GM21619 (cell line): ENCODE data around the gene GULP1.

Experiments used
- ATAC-seq: cut with Tn5 transposase; IDR thresholded peaks from one replicate; pipeline ENCODE4 v1.9.1; 2021; ENCODE audit not compliant: unreplicated experiment

GULP1 gene

DNA sequence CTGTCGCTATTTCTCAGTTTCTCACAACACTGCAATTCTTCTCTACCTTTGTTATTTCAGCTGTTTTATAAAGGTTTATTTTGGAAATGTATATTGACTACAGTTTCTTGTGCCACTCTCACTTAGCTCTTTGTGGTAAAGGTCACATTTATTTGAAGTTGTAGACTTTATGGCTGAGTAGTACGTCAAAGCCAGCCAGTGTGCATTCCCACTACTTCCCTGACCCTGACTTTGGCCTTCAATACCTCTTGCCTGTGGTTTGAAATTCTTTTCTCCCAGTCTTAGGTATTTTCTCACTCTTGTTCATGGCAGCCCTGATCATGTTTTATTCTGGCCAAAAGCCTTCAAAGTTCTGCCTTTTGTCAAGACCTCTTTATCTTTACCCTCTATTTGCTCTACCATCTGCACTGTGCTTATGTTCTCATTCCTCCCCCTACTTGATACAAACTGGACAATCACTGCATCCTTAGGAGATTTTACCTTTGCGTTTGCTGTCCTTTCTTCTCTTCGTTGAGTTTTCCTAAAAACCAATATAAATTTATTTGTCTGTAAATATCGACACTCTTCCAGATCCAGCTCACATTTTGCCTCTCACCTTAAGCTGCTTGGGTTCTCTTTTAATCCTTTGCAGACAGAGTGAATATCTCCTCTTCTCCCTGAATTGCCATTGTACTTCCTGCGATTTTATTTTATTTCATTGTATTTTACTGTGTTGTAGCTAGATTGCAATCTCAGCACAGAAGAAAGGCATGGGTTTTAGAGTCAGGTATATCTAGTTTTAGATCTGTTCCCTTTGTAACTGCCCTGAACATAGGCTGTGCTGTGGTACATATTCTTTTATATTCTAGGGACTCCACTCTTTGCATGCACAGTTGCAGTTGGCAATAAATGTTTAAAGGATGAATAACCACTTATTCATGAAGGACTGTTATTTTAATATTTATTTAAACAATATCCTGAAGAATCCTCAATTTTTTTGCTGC lies 31.2 kb downstream of the GULP1 start:
- ATAC-seq: no peak

DNA sequence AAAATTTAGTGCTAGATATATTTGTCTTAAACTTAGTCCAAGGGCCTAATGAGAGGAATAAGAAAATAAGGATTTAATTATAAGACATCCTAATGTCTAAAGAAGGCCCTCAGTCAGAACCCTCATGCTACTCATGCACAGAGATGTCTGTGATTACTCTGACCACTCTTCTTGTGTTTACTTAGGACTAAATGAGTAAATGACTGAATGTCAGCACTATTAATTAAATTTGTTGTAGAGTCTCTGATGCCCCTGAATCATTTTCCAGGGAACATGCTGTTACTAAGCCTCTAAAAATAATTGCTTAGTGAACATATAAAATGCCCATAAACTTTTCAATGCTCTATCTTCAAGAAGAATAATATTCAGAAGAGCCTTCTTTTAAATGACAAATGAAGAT lies 32.4 kb downstream of the GULP1 start:
- ATAC-seq: no peak

DNA sequence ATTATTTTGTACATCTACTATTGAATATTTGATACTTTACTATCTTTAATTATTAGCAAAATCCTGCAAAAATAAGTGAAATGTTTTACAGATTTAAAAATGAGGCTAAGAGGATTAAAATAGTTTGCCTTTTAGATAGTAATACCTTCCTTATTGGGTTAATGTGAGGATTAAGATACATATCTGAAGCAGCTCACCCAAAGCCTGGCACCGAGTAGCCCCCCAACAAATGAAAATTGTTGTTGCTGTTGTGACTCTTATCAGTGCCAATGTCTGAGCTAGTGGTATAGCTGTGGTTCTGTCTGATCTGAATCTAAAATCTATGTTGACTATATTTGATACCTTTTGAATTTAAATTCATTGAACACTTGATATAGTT lies 34.6 kb downstream of the GULP1 start:
- ATAC-seq: no peak

DNA sequence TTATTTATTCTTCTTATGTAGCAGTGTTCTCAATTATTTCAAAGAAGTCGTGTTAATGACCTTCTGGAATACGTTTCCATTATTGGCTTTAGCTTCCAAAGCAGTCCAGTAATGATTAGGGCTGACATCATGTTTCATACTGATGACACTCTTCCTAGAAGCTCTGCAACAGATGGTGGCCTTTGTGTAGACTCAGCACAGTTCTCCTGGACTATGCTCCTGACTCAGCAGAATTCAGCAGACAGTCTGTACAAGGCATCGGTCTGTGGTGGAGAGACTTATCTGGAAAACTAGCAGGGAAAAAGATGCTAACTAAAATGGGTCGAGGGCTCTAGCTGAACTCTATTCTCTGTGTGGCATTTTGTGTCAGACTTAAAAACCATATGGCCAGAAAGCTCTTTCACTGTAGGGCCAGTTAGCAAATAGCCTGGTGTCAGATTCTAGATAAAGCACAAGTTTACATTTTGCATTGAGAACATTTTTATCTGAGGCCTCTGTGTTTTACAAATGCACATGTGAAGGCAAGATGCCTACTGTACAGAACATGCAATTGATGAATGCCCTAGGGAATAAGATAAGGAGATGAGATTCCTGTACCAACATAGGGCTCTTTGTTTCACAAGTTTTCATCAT lies 35.1 kb downstream of the GULP1 start:
- ATAC-seq: no peak

GRCh38 chr2:188327518-188328213 lies 36.0 kb downstream of the GULP1 start:
- ATAC-seq: no peak

DNA sequence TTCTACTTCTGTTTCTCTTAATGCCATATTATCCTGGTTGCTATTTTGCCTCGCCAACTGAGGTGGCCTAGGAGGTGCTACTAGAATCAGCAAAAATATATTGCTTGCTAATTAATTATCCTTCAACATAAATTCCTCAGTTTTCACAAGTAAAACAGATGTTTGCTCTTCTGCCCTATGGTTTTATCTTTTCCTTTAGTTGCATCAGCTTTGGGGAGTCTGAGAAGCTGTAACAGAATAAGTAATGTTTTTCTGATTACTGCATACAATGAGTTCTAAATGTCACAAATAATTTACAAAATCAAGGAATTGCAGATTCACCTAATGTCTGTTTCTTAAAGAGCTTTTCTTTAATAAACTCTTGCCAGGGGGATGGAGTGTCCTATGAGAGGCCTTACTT lies 36.7 kb downstream of the GULP1 start:
- ATAC-seq: no peak

GRCh38 chr2:188330316-188331053 lies 38.8 kb downstream of the GULP1 start:
- ATAC-seq: no peak

- ATAC-seq: no peak
These were observed 40.9 kb downstream of the GULP1 start for GRCh38 chr2:188332619-188333018.

DNA sequence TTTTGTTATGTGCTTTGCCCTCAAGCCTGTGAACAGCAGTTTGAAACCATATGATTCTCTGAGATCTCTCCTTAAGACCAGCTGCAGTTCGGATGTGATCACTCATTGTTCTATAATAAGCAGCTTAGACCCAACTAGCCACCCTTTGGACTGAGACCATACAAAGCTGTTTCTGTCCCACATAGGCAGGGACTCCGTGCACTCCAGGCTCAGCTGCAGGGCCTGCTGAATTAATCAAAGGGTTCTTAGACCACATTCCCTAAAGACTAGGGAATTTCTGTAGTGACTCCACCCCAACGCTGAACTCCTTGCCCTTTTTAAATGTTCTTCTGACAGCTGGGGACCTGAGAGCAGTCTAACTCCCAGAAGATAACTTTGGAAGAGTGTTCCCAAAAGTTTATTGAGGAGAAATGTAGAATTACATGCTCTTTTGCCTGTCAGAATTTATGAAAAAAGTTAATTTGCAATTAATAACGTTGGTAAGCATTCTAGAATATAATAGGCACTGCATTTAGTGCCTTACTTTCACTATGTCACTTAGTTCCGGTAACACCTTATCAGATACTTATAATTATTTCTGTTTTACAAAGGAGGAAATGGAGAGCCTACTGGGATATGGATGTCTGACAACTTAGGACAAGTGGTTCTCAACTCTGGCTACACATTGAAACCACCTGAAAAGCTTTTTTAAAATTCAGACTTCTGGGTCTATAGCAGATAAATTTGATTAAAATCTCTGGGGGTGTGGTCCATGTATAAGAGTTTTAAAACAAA lies 42.3 kb downstream of the GULP1 start:
- no peak for ATAC-seq

GRCh38 chr2:188338463-188338862 lies 46.8 kb downstream of the GULP1 start:
- no peak for ATAC-seq

GRCh38 chr2:188340257-188340656 lies 48.6 kb downstream of the GULP1 start:
- no peak for ATAC-seq

DNA sequence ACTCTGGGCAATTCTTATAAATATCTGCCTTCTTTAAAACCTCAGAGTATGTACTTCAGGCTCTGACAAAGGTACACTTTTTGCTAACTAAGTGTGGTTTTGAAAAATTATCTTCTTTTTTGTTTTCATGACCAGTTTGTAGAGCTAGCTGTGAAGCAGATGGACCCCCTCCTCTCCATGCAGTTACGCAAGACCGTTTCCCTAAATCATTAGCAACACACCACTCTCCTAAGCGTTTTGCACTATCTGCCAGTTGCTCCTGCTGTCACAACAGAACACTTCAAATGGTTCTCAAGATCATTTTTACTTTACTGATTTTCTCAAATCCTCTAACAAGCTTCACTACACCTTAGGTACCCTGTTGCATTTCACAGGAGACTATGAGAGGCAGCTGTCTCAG lies 53.3 kb downstream of the GULP1 start:
- no peak for ATAC-seq

DNA sequence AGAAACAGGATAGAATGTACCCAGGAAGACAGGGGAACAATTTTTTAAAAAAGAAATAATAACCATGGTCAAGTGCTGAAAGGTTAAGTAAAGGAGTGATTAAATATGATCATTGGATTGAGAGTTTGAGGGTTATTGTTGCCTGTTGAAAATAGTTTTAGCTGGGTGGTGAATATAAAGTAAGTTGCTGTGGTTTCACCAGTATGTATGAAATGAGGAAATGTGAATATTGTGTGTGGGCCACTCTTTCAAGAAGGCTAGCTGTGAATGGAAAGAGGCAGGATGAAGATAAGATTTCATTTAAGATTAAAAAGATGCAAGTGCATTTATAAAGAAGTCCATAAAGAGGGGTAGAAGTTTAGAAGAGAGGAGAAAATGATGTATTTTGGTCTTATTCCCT lies 53.8 kb downstream of the GULP1 start:
- no peak for ATAC-seq

DNA sequence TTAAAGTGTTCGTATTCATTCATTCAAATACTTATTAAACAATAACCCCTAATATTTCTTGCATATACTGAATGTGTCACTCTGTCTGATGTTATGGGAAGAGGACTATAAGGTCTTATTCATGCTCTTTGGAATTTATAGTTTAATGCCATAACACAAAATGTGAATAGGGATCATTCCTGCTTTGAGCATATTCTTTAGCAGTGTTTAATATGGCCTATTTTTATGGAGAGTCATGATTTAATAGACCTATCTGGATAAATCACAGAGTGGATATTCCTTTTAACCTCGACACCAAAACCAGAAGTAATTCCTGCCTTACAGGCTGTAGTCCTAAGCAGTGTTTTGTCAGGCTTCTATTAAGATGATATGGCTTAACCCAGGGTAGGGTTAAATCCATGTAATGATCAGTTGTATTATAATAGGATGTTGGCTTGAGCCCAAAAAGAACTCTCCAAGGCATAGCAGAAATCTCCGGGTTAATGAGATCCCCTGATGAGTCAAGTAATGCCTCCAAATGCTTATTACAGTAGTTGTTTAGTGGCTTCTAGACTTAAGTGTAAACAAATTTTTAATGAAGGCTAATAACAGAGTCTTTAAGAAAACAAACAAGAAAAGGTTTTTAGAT lies 54.3 kb downstream of the GULP1 start:
- ATAC-seq: no peak

- ATAC-seq: no peak
These were observed 57.3 kb downstream of the GULP1 start for GRCh38 chr2:188349019-188349418.

GRCh38 chr2:188353282-188353681 lies 61.6 kb downstream of the GULP1 start:
- ATAC-seq: no peak

DNA sequence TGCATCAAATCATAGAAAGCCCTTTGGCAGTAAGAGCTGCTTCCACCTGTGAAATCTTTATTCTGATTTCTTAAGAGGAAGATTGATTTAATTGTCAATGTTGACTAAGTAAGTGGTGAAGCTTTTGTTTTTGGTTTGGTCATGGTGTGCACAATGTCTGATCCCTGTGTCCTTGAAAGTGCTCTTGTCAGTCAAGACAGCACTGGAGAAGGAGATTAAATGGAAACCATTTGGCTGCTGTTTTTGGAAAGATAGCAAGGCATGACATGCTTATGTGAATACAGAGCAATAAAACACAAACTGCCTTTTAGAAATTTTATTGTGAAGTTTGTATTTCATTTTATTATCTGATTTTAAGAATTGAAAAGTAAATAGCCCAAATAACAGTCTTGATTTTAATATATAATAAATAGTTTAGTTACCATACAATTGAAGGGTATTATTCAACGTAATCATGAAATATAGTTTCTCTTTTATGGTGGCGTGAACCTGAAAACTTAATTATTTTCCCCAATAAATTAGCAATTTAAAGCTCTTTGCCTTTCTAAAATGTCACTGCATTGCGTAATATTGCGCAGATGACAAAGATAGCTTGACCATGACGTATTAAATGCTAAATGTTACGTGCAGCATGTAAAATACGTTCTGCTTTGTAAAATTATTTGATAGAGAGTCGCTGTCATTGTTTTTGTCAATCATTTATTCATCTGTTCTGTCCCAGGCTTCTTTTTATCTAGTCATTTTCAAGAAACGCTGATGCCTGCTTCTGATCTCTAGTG lies 69.0 kb downstream of the GULP1 start:
- no peak for ATAC-seq

GRCh38 chr2:188364033-188364630 lies 72.5 kb downstream of the GULP1 start:
- no peak for ATAC-seq
